Body of pancreas (tissue), 4 donors: ENCODE results near the gene TRPV6.

ENCODE experiments used
- POLR2A ChIP-seq, 3 donors: fragments of 450-650 bp; IDR thresholded peaks; one replicate each; pipeline ENCODE4 v1.6.1; 2016; ENCODE audit warnings: antibody characterized with exemption in 3 of 3, mild to moderate bottlenecking in 2 of 3
- TF ChIP-seq, protein P1 (sequence below), 7 experiments: fragments of 450-650 bp in 4 of 7; fragments of 200-600 bp in 3 of 7; sonication (generic) in 3 of 7; IDR thresholded peaks; one replicate each; pipeline ENCODE4 v1.5.1; 2016 to 2019; ENCODE audit warnings: antibody characterized with exemption in 7 of 7

DNA sequence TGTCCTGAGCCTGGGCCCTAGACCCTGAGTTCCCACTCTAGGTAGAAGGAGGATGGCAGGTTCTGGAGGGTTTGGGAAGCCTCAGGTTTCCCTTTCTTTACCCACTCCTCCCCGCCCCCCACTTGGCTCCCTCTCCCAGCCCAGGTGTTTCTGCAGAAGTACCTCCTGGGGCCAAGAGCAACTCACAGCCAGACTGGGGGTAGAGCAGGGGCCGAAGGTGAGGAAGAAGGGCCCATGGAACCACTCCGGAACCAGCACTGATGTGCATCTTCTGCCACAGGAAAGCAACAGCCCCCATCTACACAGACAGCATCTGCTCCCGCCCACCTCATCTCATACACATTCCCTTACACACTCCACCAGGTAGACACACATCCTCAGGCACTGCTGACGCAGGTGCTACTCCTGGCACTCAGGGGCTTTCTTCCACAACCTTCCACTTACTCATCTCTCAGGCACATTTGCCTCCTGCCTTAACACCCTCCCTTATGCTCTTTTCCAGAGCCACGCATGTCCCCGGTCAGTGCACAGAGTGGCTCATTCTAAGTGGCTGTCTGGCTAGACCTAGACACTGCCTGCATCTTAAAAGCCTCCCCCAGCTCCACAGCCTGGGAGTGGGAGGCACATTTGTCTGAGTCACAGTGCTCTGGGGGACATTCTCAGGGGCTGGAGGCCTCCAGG lies 28.8 kb downstream of the TRPV6 start:
- TF ChIP-seq, protein P1, sequence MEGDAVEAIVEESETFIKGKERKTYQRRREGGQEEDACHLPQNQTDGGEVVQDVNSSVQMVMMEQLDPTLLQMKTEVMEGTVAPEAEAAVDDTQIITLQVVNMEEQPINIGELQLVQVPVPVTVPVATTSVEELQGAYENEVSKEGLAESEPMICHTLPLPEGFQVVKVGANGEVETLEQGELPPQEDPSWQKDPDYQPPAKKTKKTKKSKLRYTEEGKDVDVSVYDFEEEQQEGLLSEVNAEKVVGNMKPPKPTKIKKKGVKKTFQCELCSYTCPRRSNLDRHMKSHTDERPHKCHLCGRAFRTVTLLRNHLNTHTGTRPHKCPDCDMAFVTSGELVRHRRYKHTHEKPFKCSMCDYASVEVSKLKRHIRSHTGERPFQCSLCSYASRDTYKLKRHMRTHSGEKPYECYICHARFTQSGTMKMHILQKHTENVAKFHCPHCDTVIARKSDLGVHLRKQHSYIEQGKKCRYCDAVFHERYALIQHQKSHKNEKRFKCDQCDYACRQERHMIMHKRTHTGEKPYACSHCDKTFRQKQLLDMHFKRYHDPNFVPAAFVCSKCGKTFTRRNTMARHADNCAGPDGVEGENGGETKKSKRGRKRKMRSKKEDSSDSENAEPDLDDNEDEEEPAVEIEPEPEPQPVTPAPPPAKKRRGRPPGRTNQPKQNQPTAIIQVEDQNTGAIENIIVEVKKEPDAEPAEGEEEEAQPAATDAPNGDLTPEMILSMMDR (IDR thresholded peaks at IDR 0.05), result no peak
- no peak for TF ChIP-seq POLR2A (IDR thresholded peaks at IDR 0.05)
